C4-2B (cell line): ENCODE results near the gene EFNA5.

ENCODE experiments used
- H3K27ac ChIP-seq: fragments of 450-650 bp; 2 replicates; pipeline ENCODE4 v1.5.1; 2017
- CTCF ChIP-seq: fragments of 450-650 bp; conservative IDR thresholded peaks from 2 replicates; pipeline ENCODE4 v1.5.1; 2017; ENCODE audit warnings: mild to moderate bottlenecking
- ZFX ChIP-seq: fragments of 450-650 bp; IDR thresholded peaks from 2 replicates; pipeline ENCODE4 v1.6.1; 2017

Gene EFNA5

GRCh38 chr5:107425541-107426031 is 245.2 kb downstream of the EFNA5 start:
- TF ChIP-seq ZFX, result no peak
- no peak for TF ChIP-seq CTCF
- H3K27ac ChIP-seq, result no peak overlapping the region

- no peak for TF ChIP-seq CTCF
- TF ChIP-seq ZFX, result no peak
- H3K27ac ChIP-seq, result no peak overlapping the region
Observed at GRCh38 chr5:107424491-107424890, 246.2 kb downstream of the EFNA5 start.

- TF ChIP-seq ZFX, result no peak
- no peak for TF ChIP-seq CTCF
- no peak overlapping the region for H3K27ac ChIP-seq
Observed at GRCh38 chr5:107422494-107422893, 248.2 kb downstream of the EFNA5 start.

- no peak overlapping the region for H3K27ac ChIP-seq
- TF ChIP-seq CTCF (no peak), ZFX (no peak)
Observed at GRCh38 chr5:107419498-107419897, 251.2 kb downstream of the EFNA5 start.

- H3K27ac ChIP-seq, result no peak overlapping the region
- TF ChIP-seq ZFX (no peak), CTCF (no peak)
Observed at GRCh38 chr5:107418902-107419301, 251.8 kb downstream of the EFNA5 start.

GRCh38 chr5:107418071-107418470 is 252.7 kb downstream of the EFNA5 start:
- no peak overlapping the region for H3K27ac ChIP-seq
- TF ChIP-seq CTCF (no peak), ZFX (no peak)

- H3K27ac ChIP-seq, result no peak overlapping the region
Observed at GRCh38 chr5:107415762-107416161, 255.0 kb downstream of the EFNA5 start.

More at GRCh38 chr5:107415762-107416161, 255.0 kb downstream of the EFNA5 start:
- TF ChIP-seq CTCF (no peak), ZFX (no peak)
